Tibial nerve (tissue), 4 donors: ENCODE data around the gene HRH3. TPM values are rescaled to one million over a fixed set of nuclear protein-coding genes. Genes with fewer than 3 reads are reported as not detected.

Experiments used
- DNase-seq, 2 donors: peaks; one replicate each; pipeline ENCODE4 v3.0.0-alpha.2; 2019; ENCODE audit warnings: low spot score in 2 of 2
- H3K27ac ChIP-seq, 4 donors: fragments of 200-600 bp; sonication (generic) in 3 of 4; one replicate each; pipeline ENCODE4 v1.5.1; 2017 to 2019; ENCODE audit warnings: mild to moderate bottlenecking in 1 of 4
- H3K27me3 ChIP-seq, 2 donors: fragments of 200-600 bp; sonication (generic) in 1 of 2; one replicate each; pipeline versions ENCODE4 v1.5.1 to v1.6.0; 2017 to 2019
- H3K36me3 ChIP-seq, 3 donors: fragments of 200-600 bp; sonication (generic); one replicate each; pipeline ENCODE4 v1.5.1; 2018 to 2019
- H3K4me1 ChIP-seq, 4 donors: fragments of 200-600 bp; sonication (generic) in 3 of 4; one replicate each; pipeline ENCODE4 v1.5.1; 2017 to 2019
- H3K4me3 ChIP-seq, 4 donors: fragments of 200-600 bp; sonication (generic) in 3 of 4; one replicate each; pipeline ENCODE4 v1.5.1; 2017 to 2019; ENCODE audit warnings: mild to moderate bottlenecking in 1 of 4, moderate library complexity in 1 of 4
- H3K9me3 ChIP-seq, 4 donors: fragments of 200-600 bp; sonication (generic) in 3 of 4; one replicate each; pipeline ENCODE4 v1.5.1; 2017 to 2019
- EP300 ChIP-seq, 2 donors: sonication (generic); formaldehyde crosslinking; IDR thresholded peaks; one replicate each; pipeline ENCODE4 v1.6.1; 2017; ENCODE audit warnings: antibody characterized with exemption in 2 of 2, mild to moderate bottlenecking in 1 of 2
- POLR2A ChIP-seq, 2 donors: fragments of 450-650 bp; IDR thresholded peaks; one replicate each; pipeline ENCODE4 v1.6.1; 2017; ENCODE audit warnings: antibody characterized with exemption in 2 of 2, mild to moderate bottlenecking in 2 of 2, moderate library complexity in 2 of 2
- WGBS, 2 donors: methylation state at CpG; one replicate each; pipeline ENCODE4 v1.1.5; 2018; 5-methylcytosine and 5-hydroxymethylcytosine counted together
- total RNA-seq, 4 donors: library from RNA; depleted of rRNA; stranded (reverse); fragments of >200 nt; gene quantifications; one replicate each; pipeline ENCODE4 v1.1.0, GENCODE V29; 2016
- TF ChIP-seq, protein P1 (sequence below), 5 experiments: fragments of 200-600 bp in 3 of 5; fragments of 450-650 bp in 2 of 5; sonication (generic) in 3 of 5; IDR thresholded peaks; one replicate each; pipeline ENCODE4 v1.5.1; 2016 to 2019; ENCODE audit warnings: antibody characterized with exemption in 5 of 5, mild to moderate bottlenecking in 3 of 5, moderate library complexity in 2 of 5

HRH3 gene
- not detected for total RNA-seq

DNA sequence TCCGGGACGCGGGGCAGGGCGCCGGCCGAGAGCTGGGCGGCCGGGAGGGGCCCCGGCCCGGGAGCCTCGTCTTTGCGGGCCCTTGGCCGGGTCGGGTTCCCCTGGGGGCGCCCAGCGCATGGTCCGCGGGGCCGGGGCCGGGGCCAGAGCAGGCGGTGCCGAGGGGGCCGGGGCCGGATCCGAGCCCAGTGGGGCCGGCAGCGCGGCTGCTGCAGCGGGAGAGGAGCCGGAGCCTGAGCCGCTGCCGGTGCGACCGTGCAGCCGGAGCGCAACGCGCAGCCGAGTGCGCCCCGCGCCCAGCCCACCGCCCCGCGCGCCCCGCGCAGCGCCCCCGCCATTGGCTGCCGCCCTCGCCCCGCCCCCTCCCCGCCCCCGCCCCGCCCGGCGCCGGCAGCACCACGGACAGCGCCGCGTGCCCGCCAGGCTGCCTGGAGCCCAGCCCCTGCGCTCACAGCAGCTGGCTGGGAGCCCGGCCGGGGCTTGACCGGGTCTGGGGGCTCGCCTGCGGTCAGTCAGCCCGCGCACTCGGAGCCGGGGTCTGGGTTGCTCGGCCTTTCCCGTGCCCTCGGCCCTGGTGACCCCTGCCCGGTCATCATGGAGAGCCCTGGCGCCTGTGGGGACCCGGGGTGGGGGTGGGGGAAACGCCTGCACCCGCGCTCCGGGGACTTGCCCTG, at the start of gene HRH3:
Gene HRH3 (minus strand): TSS at position 287 of the 674 bp plus-strand sequence. CDS start 308 bp downstream, outside the sequence.
- WGBS, 2 donors: 1% methylated on average over 27 to 37 of the region's 84 CpGs
- H3K9me3 ChIP-seq: no peaks in the 10 kb centered on the region
- H3K27me3 ChIP-seq: peaks cover 0 to 95% of the 10 kb centered on the region in 2 donors
- H3K36me3 ChIP-seq: no peaks in the 10 kb centered on the region
- peak within 1 kb of the TSS in 1 of 4 donors; percentile 48 for H3K4me3 ChIP-seq
- TF ChIP-seq POLR2A (IDR thresholded peaks at IDR 0.05): no peak
- TF ChIP-seq, protein P1, sequence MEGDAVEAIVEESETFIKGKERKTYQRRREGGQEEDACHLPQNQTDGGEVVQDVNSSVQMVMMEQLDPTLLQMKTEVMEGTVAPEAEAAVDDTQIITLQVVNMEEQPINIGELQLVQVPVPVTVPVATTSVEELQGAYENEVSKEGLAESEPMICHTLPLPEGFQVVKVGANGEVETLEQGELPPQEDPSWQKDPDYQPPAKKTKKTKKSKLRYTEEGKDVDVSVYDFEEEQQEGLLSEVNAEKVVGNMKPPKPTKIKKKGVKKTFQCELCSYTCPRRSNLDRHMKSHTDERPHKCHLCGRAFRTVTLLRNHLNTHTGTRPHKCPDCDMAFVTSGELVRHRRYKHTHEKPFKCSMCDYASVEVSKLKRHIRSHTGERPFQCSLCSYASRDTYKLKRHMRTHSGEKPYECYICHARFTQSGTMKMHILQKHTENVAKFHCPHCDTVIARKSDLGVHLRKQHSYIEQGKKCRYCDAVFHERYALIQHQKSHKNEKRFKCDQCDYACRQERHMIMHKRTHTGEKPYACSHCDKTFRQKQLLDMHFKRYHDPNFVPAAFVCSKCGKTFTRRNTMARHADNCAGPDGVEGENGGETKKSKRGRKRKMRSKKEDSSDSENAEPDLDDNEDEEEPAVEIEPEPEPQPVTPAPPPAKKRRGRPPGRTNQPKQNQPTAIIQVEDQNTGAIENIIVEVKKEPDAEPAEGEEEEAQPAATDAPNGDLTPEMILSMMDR (IDR thresholded peaks at IDR 0.05): no peak
- no peak for TF ChIP-seq EP300 (IDR thresholded peaks at IDR 0.05)
- DNase-seq: no peak
- H3K27ac ChIP-seq: no peak within 1 kb of the TSS
- H3K4me1 ChIP-seq: peaks cover 0 to 19% (median 4%) of the 10 kb centered on the region in 4 donors

DNA sequence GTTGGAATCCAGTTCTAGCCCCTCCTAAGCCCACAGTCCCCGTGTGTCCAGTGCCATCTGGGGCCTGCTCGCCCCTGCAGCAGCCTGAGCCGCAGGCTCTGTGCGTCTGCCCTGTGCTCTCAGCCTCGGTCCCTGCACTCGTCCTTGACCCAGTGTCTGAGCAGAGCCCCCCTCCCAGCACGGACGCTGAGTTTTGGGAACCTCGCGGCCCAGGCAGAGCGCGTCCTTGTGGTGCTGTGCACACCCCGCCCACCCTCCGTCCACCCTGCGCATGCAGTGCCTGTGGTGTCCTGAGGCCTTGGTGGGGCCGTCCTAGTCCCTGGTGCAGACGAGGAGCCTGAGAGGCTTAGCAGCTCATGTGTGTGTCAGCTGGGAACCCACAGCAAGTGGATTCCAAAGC, 49.8 kb upstream of the HRH3 start:
- Histone ChIP-seq H3K27me3 (no peaks in the 10 kb centered on the region), H3K36me3 (peaks cover 0 to 87% (median 5%) of the 10 kb centered on the region in 3 donors), H3K4me3 (no peak overlapping the region), H3K4me1 (no peaks in the 10 kb centered on the region), H3K27ac (no peak overlapping the region), H3K9me3 (no peaks in the 10 kb centered on the region)
- WGBS, 2 donors: 88 to 89% methylated on average over 15 to 17 of the region's 17 CpGs
- DNase-seq: no peak
- TF ChIP-seq EP300 (IDR thresholded peaks at IDR 0.05) (no peak), POLR2A (IDR thresholded peaks at IDR 0.05) (no peak)
- TF ChIP-seq, protein P1 (IDR thresholded peaks at IDR 0.05): no peak

DNA sequence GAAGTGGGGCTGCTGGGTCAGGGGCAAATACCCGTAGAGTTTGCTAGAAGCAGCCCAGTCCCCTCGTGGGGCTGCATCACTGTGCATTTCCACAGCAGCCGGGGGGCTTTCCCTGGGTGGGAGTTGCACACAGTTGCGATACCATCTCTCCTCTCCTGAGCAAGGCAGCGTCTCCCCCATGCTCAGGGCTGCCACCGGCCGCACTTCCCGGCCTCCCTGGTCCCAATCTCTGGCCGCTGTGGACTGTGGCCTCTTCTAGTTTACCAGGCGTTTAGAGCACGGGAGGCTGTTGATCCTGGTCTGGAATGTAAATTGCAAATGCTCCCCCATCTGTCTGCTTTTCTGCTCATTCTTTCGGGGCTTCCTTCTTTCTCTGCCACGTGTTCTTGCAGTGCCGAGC, 49.3 kb upstream of the HRH3 start:
- Histone ChIP-seq H3K27ac (no peak overlapping the region), H3K4me3 (no peak overlapping the region), H3K4me1 (no peaks in the 10 kb centered on the region), H3K27me3 (no peaks in the 10 kb centered on the region), H3K9me3 (no peaks in the 10 kb centered on the region), H3K36me3 (peaks cover 0 to 87% (median 5%) of the 10 kb centered on the region in 3 donors)
- no peak for DNase-seq
- 77 to 87% methylated on average over 12 to 14 of the region's 14 CpGs for WGBS, 2 donors
- TF ChIP-seq, protein P1 (IDR thresholded peaks at IDR 0.05): no peak
- no peak for TF ChIP-seq POLR2A (IDR thresholded peaks at IDR 0.05)
- TF ChIP-seq EP300 (IDR thresholded peaks at IDR 0.05): no peak

DNA sequence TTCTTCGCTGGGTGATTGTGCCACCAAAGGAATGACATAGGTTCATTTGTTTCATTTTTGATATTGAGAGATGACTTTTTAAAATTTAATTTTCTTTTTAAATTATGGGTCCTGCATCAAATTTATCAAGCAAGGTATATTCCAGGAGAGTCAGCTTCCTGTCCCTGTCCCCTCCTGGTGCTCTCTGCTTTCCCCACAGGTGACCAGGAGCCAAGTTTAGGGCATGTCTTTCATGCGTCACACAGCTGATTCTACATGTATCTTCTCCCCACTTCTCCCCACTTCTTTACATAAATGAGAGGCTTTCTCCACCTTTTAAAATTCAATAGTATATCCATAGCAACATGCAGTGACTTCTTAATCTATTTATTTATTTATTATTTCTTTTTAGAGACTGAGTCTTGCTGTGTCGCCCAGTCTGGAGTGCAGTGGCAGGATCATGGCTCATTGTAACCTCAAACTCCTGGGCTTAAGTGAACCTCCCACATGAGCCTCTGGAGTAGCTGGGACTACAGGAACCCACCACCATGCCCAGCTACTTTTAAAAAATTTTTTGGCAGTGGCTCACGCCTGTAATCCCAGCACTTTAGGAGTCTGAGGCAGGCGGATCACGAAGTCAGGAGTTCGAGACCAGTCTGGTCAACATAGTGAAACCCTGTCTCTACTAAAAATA, 48.3 kb upstream of the HRH3 start:
- H3K4me3 ChIP-seq: no peak overlapping the region
- no peaks in the 10 kb centered on the region for H3K9me3 ChIP-seq
- TF ChIP-seq EP300 (IDR thresholded peaks at IDR 0.05) (no peak), POLR2A (IDR thresholded peaks at IDR 0.05) (no peak)
- TF ChIP-seq, protein P1 (IDR thresholded peaks at IDR 0.05): no peak
- WGBS, 2 donors: 82 to 84% methylated on average over 7 of the region's 7 CpGs
- no peak for DNase-seq
- peaks cover 0 to 87% (median 4%) of the 10 kb centered on the region in 3 donors for H3K36me3 ChIP-seq
- H3K27me3 ChIP-seq: no peaks in the 10 kb centered on the region
- no peak overlapping the region for H3K27ac ChIP-seq
- no peaks in the 10 kb centered on the region for H3K4me1 ChIP-seq

DNA sequence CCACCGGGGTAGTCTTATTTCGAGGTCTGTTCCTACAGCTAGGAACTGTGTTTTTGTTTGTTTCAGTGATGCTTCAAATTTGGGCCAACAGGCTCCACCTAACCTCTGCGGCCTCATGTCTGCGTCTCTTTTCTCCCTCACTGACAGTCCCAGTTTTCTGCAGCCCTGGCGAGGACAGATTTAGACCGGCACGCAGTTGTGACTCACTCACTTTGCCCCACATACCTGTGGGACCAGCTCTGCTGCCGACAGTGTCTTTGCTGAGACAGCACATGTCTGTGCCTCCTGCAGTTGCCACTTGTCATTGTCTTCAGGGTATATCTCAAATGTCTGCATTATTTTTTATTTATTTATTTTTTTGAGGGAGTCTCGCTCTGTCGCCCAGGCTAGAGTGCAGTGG, 47.5 kb upstream of the HRH3 start:
- Histone ChIP-seq H3K9me3 (no peaks in the 10 kb centered on the region), H3K36me3 (peaks cover 0 to 87% (median 6%) of the 10 kb centered on the region in 3 donors), H3K4me1 (no peaks in the 10 kb centered on the region), H3K4me3 (no peak overlapping the region), H3K27ac (no peak overlapping the region), H3K27me3 (no peaks in the 10 kb centered on the region)
- WGBS, 2 donors: 89% methylated on average over 10 of the region's 10 CpGs
- no peak for DNase-seq
- TF ChIP-seq POLR2A (IDR thresholded peaks at IDR 0.05) (no peak), EP300 (IDR thresholded peaks at IDR 0.05) (no peak)
- TF ChIP-seq, protein P1 (IDR thresholded peaks at IDR 0.05): no peak
